ENCODE data around the gene MSTO1.
"Not testable (repeated sequence)": the region's sequence is repeated elsewhere in the genome, so short reads cannot be mapped to it uniquely, and the experiment has no call there.

The MSTO1 gene

DNA sequence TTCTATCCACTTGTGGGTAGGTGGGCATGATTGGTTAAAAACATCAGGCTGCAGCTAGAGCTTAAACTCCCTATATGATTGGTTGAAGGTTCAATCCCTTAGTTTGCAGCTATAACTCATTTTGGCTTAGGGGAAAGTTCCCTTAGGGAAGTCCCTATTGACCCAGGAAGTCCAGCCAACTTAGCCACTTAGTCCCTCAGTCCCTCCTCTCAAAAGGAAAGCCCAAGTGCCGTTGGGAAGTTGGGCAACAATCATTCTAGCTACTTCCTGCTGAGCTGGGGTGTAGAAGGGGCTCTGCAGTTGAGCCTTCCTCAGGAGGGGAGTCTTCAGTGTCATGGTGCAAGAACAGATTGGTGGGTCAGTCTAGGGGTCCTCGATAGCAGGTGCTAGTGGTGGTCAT is 12.2 kb downstream of the MSTO1 start:
- DNase-seq: no peak

DNA sequence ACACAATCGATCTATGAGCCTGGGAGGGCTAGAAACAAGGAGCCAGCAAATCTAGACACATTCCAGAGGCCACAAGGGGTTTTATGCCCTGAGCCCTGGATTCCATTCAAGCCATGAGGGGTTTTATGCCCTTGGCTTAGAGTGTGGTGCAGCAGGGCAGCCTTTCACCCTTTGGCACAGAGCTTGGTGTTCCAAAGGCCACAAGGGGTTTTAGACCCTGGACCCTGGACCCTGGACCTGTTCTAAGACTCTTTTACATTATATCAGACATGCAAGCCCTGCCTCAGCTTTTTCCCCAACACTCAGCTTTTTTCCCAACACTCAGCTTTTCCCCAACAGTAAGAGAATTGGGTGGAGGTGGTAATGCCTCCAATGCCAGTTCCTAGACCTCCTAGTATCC is 13.3 kb downstream of the MSTO1 start:
- no peak for DNase-seq

DNA sequence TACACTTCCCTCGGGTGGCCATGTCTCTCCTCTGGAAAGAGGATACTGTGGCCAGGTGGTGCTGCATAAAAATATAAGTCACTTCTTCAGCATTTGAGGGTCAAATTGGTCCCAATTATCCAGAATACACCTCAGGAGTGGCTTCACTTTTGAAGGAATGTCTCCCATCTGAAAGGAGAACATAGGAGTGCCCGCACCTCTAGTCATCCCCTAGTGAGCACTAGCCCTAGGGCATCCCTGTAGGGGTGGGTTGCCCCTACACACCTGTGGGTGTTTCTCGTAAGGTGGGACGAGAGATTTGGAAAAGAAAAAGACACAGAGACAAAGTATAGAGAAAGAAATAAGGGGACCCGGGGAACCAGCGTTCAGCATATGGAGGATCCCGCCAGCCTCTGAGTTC is 16.4 kb downstream of the MSTO1 start:
- not testable (repeated sequence) for DNase-seq

DNA sequence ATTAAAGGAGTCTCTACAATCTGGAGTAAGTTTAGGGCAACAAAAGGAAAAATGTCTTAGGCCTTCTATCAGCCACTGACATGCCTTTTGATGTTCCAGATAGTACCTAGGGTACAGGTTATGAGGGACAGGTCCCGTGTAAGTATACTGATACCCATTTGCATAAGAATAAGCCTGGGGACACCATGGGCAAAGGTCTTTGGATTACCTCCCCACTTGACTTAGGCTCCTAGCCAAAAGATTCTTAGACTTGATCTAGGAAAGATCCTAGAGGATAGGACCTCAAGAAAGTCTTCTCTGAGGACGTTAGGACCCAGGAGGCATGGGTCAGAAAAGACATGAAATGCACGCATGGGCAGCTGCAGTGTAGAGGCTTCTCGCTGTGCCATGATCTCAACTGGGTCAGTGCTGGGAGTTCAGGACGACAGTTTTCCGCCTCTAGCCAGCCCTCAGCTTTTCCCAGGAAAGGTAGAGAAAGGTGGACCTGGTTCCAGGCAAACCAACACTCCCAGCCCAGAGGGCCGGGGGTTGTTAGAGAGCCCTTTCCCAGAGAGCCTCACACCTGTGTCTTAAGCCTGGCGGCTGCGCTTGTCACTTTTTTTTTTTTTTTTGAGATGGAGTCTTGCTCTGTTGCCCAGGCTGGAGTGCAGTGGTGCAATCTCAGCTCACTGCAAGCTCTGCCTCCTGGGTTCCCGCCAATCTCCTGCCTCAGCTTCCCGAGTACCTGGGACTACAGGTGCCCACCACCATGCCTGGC is 26.6 kb downstream of the MSTO1 start:
- no peak for DNase-seq

DNA sequence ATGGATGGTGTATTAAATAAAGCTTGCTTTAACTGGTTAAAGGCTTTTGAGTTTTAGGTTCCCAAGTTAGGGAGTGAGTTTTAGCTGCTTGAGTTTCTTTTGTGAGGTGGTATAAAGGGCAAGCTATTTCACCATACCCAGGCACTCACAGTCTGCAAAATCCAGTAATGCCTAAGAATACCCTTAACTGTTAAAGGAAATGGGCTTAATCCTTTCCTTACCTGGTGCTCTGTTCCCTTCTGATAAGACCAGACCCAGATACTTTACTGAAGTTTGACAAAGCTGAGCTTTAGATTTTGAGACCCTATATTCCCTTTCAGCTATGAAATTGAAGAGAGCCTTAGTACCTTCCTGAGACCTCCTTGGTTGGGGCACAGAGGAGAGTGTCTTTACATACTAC is 30.3 kb downstream of the MSTO1 start:
- DNase-seq: no peak

DNA sequence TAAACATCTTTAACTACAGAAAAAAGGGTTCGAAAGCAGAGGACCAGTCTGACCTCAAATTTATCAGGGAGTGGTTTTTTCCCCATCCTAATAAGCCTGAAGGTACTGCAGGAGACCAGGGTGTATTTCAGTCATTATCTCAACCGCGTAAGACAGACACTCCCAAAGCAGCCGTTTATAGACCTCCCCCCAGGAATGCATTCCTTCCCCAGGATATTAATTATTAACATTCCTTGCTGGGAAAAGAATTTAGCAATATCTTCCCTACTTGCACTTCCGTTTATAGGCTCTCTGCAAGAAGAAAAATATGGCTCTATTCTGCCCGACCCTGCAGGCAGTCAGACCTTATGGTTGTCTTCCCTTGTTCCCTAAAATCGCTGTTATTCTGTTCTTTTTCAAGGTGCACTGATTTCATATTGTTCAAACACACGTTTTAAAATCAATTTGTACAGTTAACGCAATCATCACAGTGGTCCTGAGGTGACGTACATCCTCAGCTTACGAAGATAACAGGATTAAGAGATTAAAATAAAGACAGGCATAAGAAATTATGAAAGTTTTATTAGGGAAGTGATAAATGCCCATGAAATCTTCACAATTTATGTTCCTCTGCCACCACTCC is 32.7 kb downstream of the MSTO1 start:
- DNase-seq: not testable (repeated sequence)

DNA sequence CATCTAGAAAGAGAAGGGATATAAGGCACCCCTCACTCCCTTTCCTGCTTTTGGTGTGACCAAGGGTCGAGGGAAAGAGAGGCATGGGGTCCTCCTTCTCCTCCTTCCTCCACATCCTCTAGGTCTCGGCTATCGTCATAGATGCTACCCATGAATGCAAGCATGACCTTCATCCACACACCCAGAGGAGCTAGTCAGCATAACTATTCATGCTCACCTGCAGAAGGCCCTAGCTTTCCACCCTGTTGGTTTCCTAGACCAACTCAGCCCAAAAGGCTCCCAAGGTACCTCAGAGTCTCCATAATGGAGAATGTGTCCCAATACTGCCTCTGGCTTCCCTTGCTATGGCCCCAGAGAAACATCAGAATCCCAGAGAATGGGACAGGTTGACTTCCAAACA is 33.2 kb downstream of the MSTO1 start:
- DNase-seq: no peak

DNA sequence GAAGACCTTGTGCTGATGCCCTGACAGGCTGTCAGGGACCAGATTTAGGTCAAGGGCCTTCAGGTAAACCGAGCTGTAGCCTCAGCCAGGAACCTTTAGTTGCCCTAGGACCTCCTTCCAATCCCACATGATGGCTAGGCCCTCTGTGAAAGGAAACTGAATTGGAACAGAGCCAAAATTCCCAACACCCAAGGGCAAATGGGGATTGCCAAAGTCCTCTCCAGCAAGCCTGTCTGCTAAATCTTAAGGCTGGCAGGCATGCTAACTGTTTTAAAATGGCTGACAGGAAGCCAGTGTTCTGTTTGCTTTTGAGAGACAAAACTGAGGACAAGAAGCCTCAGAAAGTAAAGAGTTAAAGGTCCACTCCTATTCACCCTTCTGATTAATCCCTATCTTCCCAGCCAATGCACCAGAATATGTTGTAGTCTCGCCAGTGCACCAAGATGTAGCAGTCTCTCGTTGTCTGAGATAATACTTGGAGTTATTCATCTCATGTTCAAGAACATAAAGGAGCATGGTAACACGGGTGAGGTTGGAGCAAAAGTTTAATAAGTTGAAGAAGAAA is 35.1 kb downstream of the MSTO1 start:
- DNase-seq: no peak

DNA sequence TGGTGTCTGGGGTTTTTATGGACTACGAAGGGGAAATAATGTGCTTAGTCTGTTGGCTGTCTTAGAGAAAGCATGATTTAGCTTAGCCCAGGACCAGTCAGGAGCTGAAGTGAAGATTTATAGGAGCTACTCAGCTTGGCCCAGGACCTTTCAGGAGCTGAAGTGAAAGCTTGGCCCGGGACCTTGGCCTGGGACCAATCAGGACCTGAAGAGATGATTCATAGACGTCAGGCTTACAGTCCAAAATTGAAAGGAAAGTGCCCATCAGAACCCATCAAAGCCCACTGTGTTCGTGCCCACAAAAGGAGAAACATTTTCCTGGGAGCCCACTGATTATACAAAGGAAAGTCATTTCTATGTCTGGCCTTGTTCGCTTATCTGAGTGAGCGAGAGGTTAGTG is 35.6 kb downstream of the MSTO1 start:
- DNase-seq: no peak

DNA sequence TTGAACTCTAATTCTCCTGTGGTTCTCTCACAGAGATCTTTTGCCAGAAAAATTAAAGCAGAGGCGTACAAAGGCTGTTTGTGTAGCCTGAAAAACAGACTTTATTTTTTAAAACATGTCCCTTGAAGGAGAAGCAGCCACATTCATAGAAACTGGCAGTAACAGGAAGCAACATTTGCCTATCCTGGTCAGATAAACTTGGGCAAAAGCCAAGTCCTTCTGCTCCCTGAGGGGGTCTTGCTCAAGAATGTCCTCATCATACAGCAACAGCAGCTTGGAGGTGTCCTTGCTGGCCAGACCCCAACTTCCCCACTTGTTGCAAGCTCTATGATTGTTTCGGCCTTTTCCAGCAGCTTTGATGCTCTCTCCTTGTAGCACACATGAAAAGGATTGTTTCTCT is 36.3 kb downstream of the MSTO1 start:
- DNase-seq: no peak

DNA sequence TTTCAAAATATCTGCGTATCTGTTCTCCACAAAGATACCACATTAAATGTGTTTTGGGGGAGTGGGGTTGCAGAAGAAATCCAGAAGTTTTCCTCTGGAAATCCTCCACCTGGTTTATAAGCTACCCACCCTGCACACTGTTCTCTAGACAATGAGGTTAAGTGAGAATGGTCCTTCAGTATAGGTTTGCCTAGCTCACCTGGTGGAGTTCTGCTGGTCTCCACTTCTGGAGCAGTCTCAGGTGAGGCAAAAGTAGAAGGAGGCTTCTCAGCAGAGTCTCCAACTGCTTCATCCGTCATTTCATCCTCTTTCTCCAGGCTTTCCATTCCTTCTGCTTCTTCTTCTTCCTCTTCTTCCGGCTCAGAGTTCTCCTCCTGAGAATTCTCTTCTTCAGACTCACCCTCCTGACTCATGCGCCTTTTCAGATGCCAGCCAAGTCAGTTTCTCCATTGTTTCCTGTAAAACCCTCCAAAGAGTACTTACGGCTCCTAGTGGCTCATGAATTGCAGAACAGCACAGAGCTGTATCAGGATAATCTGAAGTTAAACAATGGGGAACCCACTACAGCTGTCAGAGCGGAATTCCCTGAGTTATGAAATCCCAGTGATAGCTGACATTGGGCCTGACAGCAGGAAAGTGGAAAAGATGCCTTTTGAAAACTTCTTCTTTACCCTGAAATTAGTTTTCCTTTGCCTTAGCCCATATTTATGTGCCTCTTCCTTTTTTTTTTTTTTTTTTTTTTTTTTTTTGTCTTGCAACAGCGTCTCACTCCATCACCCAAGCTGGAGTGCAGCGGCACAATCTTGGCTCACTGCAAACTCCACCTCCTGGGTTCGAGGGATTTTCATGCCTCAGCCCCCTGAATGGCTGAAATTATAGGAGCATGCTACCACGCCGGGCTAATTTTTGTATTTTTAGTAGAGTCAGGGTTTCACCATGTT is 38.5 kb downstream of the MSTO1 start:
- no peak for DNase-seq

DNA sequence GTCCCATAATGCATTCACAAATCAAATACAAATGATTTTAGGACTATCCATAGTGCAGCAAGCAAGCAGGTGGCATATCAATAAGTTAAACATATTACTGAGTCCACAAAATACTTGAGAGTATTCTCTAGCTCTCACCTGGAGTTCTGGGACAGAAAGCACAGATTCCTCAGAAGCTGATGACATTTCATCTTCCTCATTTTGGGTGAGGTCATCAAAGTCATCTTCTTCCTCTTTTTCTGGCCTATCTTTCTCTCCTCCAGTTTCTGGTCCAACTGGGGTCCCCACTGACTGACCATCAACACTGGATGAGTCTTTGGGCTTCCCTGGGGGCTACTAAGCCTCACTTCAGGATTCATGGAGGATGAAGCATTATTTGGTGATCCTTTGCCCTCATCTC is 39.7 kb downstream of the MSTO1 start:
- no peak for DNase-seq

DNA sequence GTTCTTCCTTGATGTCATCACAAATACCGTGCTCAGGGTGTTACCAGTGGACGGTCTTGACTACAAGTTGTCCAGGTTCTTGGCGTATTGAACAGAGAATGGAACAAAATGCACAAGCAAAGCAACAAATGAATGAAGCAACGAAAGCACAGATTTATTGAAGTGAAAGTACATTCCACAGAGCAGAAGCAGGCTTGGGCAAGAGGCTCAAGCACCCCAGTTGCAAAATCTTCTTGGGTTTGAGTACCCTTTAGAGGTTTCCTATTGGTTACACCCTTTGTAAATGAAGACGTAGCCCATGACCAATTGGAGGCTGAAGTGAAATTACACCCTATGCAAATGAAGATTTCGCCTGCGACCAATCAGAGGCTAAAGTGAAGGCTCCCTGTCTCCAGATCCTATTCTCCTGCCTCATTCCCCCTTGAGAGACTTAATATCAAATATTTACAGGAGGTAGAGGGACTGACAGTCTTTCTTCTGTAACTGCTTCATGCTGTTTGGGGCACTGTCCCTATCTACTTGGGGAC is 40.3 kb downstream of the MSTO1 start:
- no peak for DNase-seq

DNA sequence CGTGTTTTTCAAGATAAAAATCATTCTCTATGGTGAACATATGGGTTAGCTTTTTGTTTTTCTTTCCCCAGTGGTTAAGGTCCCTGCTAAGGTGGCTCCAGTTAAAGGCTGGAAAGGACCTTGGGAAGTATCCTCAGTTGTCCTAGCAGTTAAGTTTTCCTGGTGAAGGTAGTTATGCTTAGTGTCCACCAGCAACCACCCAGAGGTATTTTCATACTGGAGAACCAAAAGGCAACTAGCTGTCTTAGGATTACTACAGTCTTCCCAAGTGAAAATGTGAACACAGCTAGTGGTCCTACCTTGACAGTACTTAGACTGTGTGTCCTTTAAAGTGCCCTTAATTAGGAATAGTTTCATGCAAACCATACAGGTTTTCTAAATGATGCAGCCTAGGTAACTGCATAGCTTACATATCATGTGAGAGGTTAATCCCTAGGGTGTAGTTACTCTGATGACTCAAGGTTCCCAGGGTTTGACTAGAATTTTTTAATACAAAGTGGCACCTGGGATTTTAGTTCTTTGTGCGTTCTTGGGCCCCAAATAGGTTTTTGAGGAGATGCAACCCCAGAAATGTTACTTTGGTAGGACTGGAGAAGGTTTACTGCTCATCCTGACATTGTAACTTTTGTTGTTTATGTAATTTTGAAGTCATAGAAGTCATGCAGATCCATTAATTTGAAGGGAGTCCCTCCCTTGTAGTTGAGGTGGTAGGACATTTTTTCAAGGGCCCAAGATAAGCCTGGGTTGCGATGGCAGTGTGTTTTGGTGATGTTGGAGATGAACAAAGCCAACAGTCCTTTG is 42.0 kb downstream of the MSTO1 start:
- no peak for DNase-seq

DNA sequence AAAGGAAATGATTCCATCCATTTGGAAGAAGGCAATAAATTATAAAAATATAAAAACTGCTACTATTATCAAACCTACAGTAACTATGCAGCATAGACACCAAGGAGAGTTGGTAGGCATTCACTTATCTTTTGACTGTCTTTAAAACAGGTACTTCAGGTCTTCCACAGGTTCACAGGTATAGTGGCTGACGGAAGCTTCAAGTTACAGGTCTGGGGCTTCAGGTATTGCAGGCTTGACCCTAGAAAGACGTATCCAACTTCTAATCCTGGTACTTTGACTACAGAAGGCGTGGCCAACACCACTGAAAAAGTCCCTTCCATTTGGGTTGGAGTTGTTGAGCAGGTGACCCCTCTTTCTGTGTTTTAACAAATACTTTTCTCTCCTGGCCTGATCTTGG is 42.9 kb downstream of the MSTO1 start:
- no peak for DNase-seq

DNA sequence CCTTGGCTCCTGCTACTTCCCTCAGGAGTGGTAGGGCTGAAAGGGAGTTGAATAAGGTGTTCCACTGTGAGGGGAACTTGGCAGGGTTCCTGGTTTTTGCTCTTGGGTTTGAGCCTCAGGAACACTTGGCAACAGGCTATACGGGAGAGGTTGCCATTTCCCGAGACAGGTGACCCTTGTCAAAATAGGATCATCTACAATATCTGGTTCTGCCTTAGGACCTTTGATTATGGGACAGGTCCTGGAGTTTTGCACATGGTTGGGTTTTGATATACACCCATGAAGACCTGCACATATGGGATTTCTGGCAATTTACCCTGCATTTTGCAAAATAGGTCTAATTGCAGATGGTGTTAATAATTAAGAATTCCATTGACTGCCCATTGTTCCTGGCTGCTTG is 47.4 kb downstream of the MSTO1 start:
- DNase-seq: no peak

DNA sequence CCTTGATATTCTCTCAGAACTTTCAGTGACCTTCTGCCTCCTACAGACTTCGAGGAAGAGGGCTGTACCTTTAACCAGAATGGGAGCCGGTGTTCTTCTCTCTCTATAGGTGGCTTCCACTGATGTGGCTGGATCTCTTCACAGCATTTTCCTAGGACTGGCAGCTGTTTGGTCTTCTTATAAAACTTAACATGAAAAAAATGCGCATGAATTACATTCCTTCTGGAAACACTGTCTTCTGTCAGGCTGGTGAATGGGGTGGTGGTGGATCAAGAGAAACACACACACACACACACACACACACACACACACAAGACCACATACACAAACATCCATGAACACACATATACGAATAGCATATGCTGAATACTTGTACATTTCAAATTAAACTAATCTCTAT is 51.2 kb downstream of the MSTO1 start:
- DNase-seq: not testable (repeated sequence)
